Colonic mucosa (tissue), 4 donors: ENCODE measurements around the gene CORO2A. TPM values are rescaled to one million over a fixed set of nuclear protein-coding genes. Genes with fewer than 3 reads are reported as not detected.
A peak's percentile ranks its signal among the peaks of the same experiment; 100 is the strongest.

Source experiments
- DNase-seq: peaks from one replicate; pipeline ENCODE4 v3.0.0-alpha.2; 2020
- H3K27ac ChIP-seq: fragments of 200-600 bp; one replicate; pipeline ENCODE4 v1.8.0; 2021
- H3K27me3 ChIP-seq: fragments of 200-600 bp; one replicate; pipeline ENCODE4 v1.8.0; 2021
- H3K36me3 ChIP-seq: fragments of 200-600 bp; one replicate; pipeline ENCODE4 v1.8.0; 2021
- H3K4me1 ChIP-seq: fragments of 200-600 bp; one replicate; pipeline ENCODE4 v1.8.0; 2021; ENCODE audit warnings: mild to moderate bottlenecking
- H3K4me3 ChIP-seq: fragments of 200-600 bp; one replicate; pipeline ENCODE4 v1.8.0; 2021
- H3K9ac ChIP-seq, 2 donors: one replicate each; pipeline ENCODE4 v1.7.0; 2013; ENCODE audit warnings: control low read depth in 2 of 2, low read depth in 2 of 2, low read length in 2 of 2
- H3K9me3 ChIP-seq: fragments of 200-600 bp; one replicate; pipeline ENCODE4 v1.8.0; 2021
- intact Hi-C: fragments of 100-400 bp; cut with DNase I; formaldehyde crosslinking; loops from one replicate; pipeline ENCODE4 v1.14.1; 2022
- total RNA-seq, 2 donors: library from RNA; stranded (reverse); fragmentation: NEBNext Ultra II Directional in 1 of 2; extraction: Animal tissue kit (Norgen Biotek cat#: 25700) in 1 of 2; gene quantifications; one replicate each; pipeline ENCODE4 v1.2.1, GENCODE V29; 2021
- TF ChIP-seq, protein P1 (sequence below): fragments of 200-600 bp; IDR thresholded peaks from one replicate; pipeline ENCODE4 v1.8.0; 2022; ENCODE audit warnings: antibody characterized with exemption, mild to moderate bottlenecking
- donor health status: healthy.
- donor health status: DM: no; HTN: no; CAD: no.
- donor health status: DM: no; HTN: no; CAD: no.

Gene CORO2A
- total RNA-seq, 2 donors from 2014 or later, result 53.8 to 68.1 TPM

GRCh38 chr9:98182069-98182820 is 10.2 kb downstream of the CORO2A start:
- H3K9ac ChIP-seq, result no peak overlapping the region
- DNase-seq, result no peak
- H3K4me1 ChIP-seq, result no peaks in the 10 kb centered on the region
- TF ChIP-seq, protein P1, sequence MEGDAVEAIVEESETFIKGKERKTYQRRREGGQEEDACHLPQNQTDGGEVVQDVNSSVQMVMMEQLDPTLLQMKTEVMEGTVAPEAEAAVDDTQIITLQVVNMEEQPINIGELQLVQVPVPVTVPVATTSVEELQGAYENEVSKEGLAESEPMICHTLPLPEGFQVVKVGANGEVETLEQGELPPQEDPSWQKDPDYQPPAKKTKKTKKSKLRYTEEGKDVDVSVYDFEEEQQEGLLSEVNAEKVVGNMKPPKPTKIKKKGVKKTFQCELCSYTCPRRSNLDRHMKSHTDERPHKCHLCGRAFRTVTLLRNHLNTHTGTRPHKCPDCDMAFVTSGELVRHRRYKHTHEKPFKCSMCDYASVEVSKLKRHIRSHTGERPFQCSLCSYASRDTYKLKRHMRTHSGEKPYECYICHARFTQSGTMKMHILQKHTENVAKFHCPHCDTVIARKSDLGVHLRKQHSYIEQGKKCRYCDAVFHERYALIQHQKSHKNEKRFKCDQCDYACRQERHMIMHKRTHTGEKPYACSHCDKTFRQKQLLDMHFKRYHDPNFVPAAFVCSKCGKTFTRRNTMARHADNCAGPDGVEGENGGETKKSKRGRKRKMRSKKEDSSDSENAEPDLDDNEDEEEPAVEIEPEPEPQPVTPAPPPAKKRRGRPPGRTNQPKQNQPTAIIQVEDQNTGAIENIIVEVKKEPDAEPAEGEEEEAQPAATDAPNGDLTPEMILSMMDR, result no peak
- no peaks in the 10 kb centered on the region for H3K36me3 ChIP-seq
- no peak overlapping the region for H3K4me3 ChIP-seq
- no peaks in the 10 kb centered on the region for H3K27me3 ChIP-seq
- intact Hi-C loops, result no loop called here
- no peak overlapping the region for H3K27ac ChIP-seq
- no peaks in the 10 kb centered on the region for H3K9me3 ChIP-seq

GRCh38 chr9:98181746-98182068 is 10.7 kb downstream of the CORO2A start:
- H3K27ac ChIP-seq, result no peak overlapping the region
- no peaks in the 10 kb centered on the region for H3K36me3 ChIP-seq
- H3K4me1 ChIP-seq, result peaks cover 3% of the 10 kb centered on the region
- no peak overlapping the region for H3K4me3 ChIP-seq
- intact Hi-C loops, result no loop called here
- no peak for DNase-seq
- H3K9me3 ChIP-seq, result no peaks in the 10 kb centered on the region
- TF ChIP-seq, protein P1, result no peak
- H3K9ac ChIP-seq, result no peak overlapping the region
- no peaks in the 10 kb centered on the region for H3K27me3 ChIP-seq

DNA sequence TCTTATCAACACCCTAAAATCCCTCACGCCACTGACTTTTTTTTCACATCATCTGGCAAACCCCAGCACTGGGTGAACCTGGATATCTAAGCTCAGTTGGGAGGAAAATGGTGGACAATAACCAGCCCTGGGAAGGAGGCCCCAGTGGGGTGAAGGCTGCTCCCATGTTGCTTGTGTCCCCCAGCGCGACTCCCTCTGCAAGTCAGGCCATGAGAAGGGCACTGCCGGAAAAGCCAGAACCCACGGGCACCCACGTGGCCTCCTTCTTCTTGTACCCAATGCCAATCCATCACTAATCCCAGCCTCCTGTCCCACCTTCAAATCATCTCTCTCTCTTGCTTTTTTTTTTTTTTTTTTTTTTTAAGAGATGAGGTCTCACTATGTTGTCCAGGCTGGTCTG is 11.4 kb downstream of the CORO2A start:
- DNase-seq, result no peak
- intact Hi-C loops, result no loop called here
- no peaks in the 10 kb centered on the region for H3K27me3 ChIP-seq
- no peak overlapping the region for H3K9ac ChIP-seq
- H3K36me3 ChIP-seq, result no peaks in the 10 kb centered on the region
- TF ChIP-seq, protein P1, result no peak
- no peaks in the 10 kb centered on the region for H3K9me3 ChIP-seq
- no peak overlapping the region for H3K4me3 ChIP-seq
- no peak overlapping the region for H3K27ac ChIP-seq
- peaks cover 3% of the 10 kb centered on the region for H3K4me1 ChIP-seq

- H3K9ac ChIP-seq, result no peak overlapping the region
- no peaks in the 10 kb centered on the region for H3K36me3 ChIP-seq
- no peak for DNase-seq
- H3K4me3 ChIP-seq, result no peak overlapping the region
- H3K27me3 ChIP-seq, result no peaks in the 10 kb centered on the region
- H3K9me3 ChIP-seq, result no peaks in the 10 kb centered on the region
- peaks cover 3% of the 10 kb centered on the region for H3K4me1 ChIP-seq
- intact Hi-C loops, result no loop called here
- TF ChIP-seq, protein P1, result no peak
- no peak overlapping the region for H3K27ac ChIP-seq
Observed at GRCh38 chr9:98178874-98179850, 13.3 kb downstream of the CORO2A start.

- no peak for DNase-seq
- TF ChIP-seq, protein P1, result no peak
Observed at GRCh38 chr9:98176391-98177259, 15.8 kb downstream of the CORO2A start.

More at GRCh38 chr9:98176391-98177259, 15.8 kb downstream of the CORO2A start:
- peak overlapping the region; percentile 2 for H3K27ac ChIP-seq
- H3K36me3 ChIP-seq, result no peaks in the 10 kb centered on the region
- no peaks in the 10 kb centered on the region for H3K27me3 ChIP-seq
- no peak overlapping the region for H3K4me3 ChIP-seq
- H3K9me3 ChIP-seq, result no peaks in the 10 kb centered on the region
- intact Hi-C loops, result no loop called here
- peak overlapping the region in 1 of 2 donors; percentile 29 for H3K9ac ChIP-seq
- H3K4me1 ChIP-seq, result peaks cover 3% of the 10 kb centered on the region
